GM23338 (cell line): Measurements from ENCODE around the gene ASGR2. TPM values are rescaled to one million over a fixed set of nuclear protein-coding genes. Genes with fewer than 3 reads are reported as not detected.

ENCODE experiments used
- ATAC-seq: fragments of 200-7000 bp; cut with Tn5 transposase; 3 replicates; pipeline ENCODE4 v1.9.1; 2020
- DNase-seq: peaks from one replicate; pipeline ENCODE4 v3.0.0-alpha.2; 2015; ENCODE audit warnings: low spot score
- H2AFZ ChIP-seq: fragments of 200-600 bp; sonication (generic); 2 replicates; pipeline ENCODE4 v1.8.0; 2016; ENCODE audit warnings: antibody characterized with exemption, mild to moderate bottlenecking, moderate library complexity
- H3F3A ChIP-seq: fragments of 200-600 bp; sonication (generic); replicated peaks from 2 replicates; pipeline ENCODE4 v1.8.0; 2017; ENCODE audit warnings: antibody characterized with exemption, mixed run types, low read depth
- H3K27ac ChIP-seq: fragments of 200-600 bp; sonication (generic); 2 replicates; pipeline ENCODE4 v1.6.1; 2016; ENCODE audit warnings: low read depth
- H3K27me3 ChIP-seq: fragments of 200-600 bp; sonication (generic); 2 replicates; pipeline ENCODE4 v1.8.0; 2016; ENCODE audit warnings: mild to moderate bottlenecking, mixed run types, moderate library complexity; ENCODE audit not compliant: insufficient read depth
- H3K36me3 ChIP-seq: fragments of 200-600 bp; sonication (generic); 2 replicates; pipeline ENCODE4 v1.8.0; 2016; ENCODE audit warnings: mild to moderate bottlenecking; ENCODE audit not compliant: insufficient read depth
- H3K4me1 ChIP-seq: fragments of 200-600 bp; sonication (generic); 2 replicates; pipeline ENCODE4 v1.8.0; 2016; ENCODE audit warnings: mild to moderate bottlenecking, moderate library complexity; ENCODE audit not compliant: insufficient read depth
- H3K4me2 ChIP-seq: fragments of 200-600 bp; sonication (generic); 2 replicates; pipeline ENCODE4 v1.7.1; 2017; ENCODE audit warnings: mixed run types
- H3K4me3 ChIP-seq: fragments of 200-600 bp; sonication (generic); 2 replicates; pipeline ENCODE4 v1.6.1; 2016; ENCODE audit warnings: mixed run types
- H3K79me2 ChIP-seq: fragments of 200-600 bp; sonication (generic); replicated peaks from 2 replicates; pipeline ENCODE4 v1.8.0; 2017; ENCODE audit warnings: mild to moderate bottlenecking; ENCODE audit not compliant: insufficient read depth
- H3K9me2 ChIP-seq: fragments of 200-600 bp; sonication (generic); 2 replicates; pipeline ENCODE4 v1.8.0; 2017; ENCODE audit not compliant: insufficient read depth
- H4K20me1 ChIP-seq: fragments of 200-600 bp; sonication (generic); replicated peaks from 2 replicates; pipeline ENCODE4 v1.8.0; 2017; ENCODE audit warnings: mild to moderate bottlenecking; ENCODE audit not compliant: insufficient read depth
- H3K27ac Mint-ChIP-seq: 2 replicates; pipeline ENCODE4 v1.8.0; 2020; ENCODE audit warnings: inconsistent platforms, mild to moderate bottlenecking, moderate library complexity, mixed read lengths
- H3K27me3 Mint-ChIP-seq: 3 replicates; pipeline ENCODE4 v1.8.0; 2022; ENCODE audit warnings: low read depth, mild to moderate bottlenecking, moderate library complexity, mixed read lengths, inconsistent platforms; ENCODE audit not compliant: insufficient read depth, poor library complexity
- H3K36me3 Mint-ChIP-seq: 3 replicates; pipeline ENCODE4 v1.8.0; 2021; ENCODE audit warnings: low read depth, mild to moderate bottlenecking, inconsistent platforms, moderate library complexity, mixed read lengths
- H3K4me1 Mint-ChIP-seq: 3 replicates; pipeline ENCODE4 v1.8.0; 2020; ENCODE audit warnings: mild to moderate bottlenecking, inconsistent platforms, mixed read lengths
- H3K4me3 Mint-ChIP-seq: 3 replicates; pipeline ENCODE4 v1.8.0; 2021; ENCODE audit warnings: moderate library complexity, mild to moderate bottlenecking, inconsistent platforms, mixed read lengths
- H3K9me3 Mint-ChIP-seq: 3 replicates; pipeline ENCODE4 v1.8.0; 2020; ENCODE audit warnings: moderate library complexity, mild to moderate bottlenecking, inconsistent platforms, mixed read lengths
- CREB1 ChIP-seq: fragments of 250-450 bp; sonication (Bioruptor Pico); IDR thresholded peaks from 2 replicates; pipeline ENCODE4 v1.5.0; 2020; ENCODE audit warnings: low read depth, mild to moderate bottlenecking, moderate library complexity
- CTCF ChIP-seq, 2 experiments: fragments of 200-600 bp in 1 of 2; sonication (generic) in 1 of 2; conservative IDR thresholded peaks; 2 replicates each; pipeline versions ENCODE4 v1.5.1 to v1.6.1; 2016 to 2017; ENCODE audit warnings: antibody characterized with exemption in 2 of 2, low read depth in 2 of 2, mild to moderate bottlenecking in 2 of 2, moderate library complexity in 1 of 2
- EZH2 ChIP-seq: fragments of 200-600 bp; sonication (generic); IDR thresholded peaks from one replicate; pipeline ENCODE4 v1.8.0; 2017; ENCODE audit warnings: antibody characterized with exemption, mild to moderate bottlenecking, low read depth; ENCODE audit not compliant: unreplicated experiment
- JUNB ChIP-seq: IDR thresholded peaks from one replicate; pipeline ENCODE4 v1.6.1; 2016; ENCODE audit warnings: antibody characterized with exemption; ENCODE audit not compliant: unreplicated experiment
- NANOG ChIP-seq: IDR thresholded peaks from 2 replicates; pipeline ENCODE4 v1.6.1; 2016; ENCODE audit warnings: antibody characterized with exemption, borderline replicate concordance
- POLR2AphosphoS5 ChIP-seq: IDR thresholded peaks from 2 replicates; pipeline ENCODE4 v1.6.1; 2016; ENCODE audit warnings: antibody characterized with exemption, low read depth
- REST ChIP-seq: IDR thresholded peaks from one replicate; pipeline ENCODE4 v1.6.1; 2018; ENCODE audit warnings: antibody characterized with exemption; ENCODE audit not compliant: unreplicated experiment
- STAT1 ChIP-seq: IDR thresholded peaks from one replicate; pipeline ENCODE4 v1.6.1; 2016; ENCODE audit warnings: antibody characterized with exemption; ENCODE audit not compliant: unreplicated experiment
- ZNF114 ChIP-seq: fragments of 250-450 bp; sonication (Bioruptor Pico); IDR thresholded peaks from 2 replicates; pipeline ENCODE4 v1.5.0; 2020; ENCODE audit warnings: mild to moderate bottlenecking, moderate library complexity
- ZNF331 ChIP-seq: fragments of 250-450 bp; sonication (Bioruptor Pico); IDR thresholded peaks from 2 replicates; pipeline ENCODE4 v1.5.0; 2020; ENCODE audit warnings: low read depth, mild to moderate bottlenecking, moderate library complexity
- polyA plus RNA-seq: library from polyadenylated mRNA; unstranded; fragments of >200 nt; fragmentation: Nextera tagmentation; extraction: Ambion mirVana; gene quantifications from 2 replicates; pipeline ENCODE4 v1.2.1, GENCODE V29; 2016
- total RNA-seq: library from RNA; depleted of rRNA; stranded (reverse); fragments of >200 nt; shearing (Covaris generic); gene quantifications from 2 replicates; pipeline ENCODE4 v1.2.3, GENCODE V29; 2014

ASGR2 gene
- total and polyA plus RNA-seq, 2 experiments from 2014 or later = 0.97 TPM; not detected in 1

GRCh38 chr17:7077911-7078546, 36.6 kb downstream of the ASGR2 start (continued):
- TF ChIP-seq ZNF331 (CRISPR knock-in tag) (no peak), REST (no peak), STAT1 (no peak), CREB1 (CRISPR knock-in tag) (no peak), CTCF (conservative IDR thresholded peaks at IDR 0.05; ENCODE audit: low read depth in 2 of 2) (no peak)

GRCh38 chr17:7074931-7075330, 39.7 kb downstream of the ASGR2 start:
- H3K27ac Mint-ChIP-seq = no peak overlapping the region
- no peak overlapping the region for H3K4me2 ChIP-seq
- no peak overlapping the region for H3K4me3 ChIP-seq
- ATAC-seq (no peak), DNase-seq (no peak)
- H3K36me3 ChIP-seq = no peaks in the 10 kb centered on the region
- H3K27me3 ChIP-seq = no peaks in the 10 kb centered on the region
- no peaks in the 10 kb centered on the region for H3K79me2 ChIP-seq
- no peak overlapping the region for H3K27ac ChIP-seq
- no peaks in the 10 kb centered on the region for H3F3A ChIP-seq
- no peaks in the 10 kb centered on the region for H4K20me1 ChIP-seq
- H2AFZ ChIP-seq = no peak overlapping the region
- H3K27me3 Mint-ChIP-seq = peaks cover 7% of the 10 kb centered on the region
- no peaks in the 10 kb centered on the region for H3K4me1 Mint-ChIP-seq
- no peaks in the 10 kb centered on the region for H3K4me1 ChIP-seq
- H3K36me3 Mint-ChIP-seq = no peaks in the 10 kb centered on the region; the same call in 2 of the 3 replicates
- H3K9me2 ChIP-seq = no peaks in the 10 kb centered on the region
- H3K9me3 Mint-ChIP-seq = peaks cover 2% of the 10 kb centered on the region; the same call in 1 of the 3 replicates
- no peak overlapping the region for H3K4me3 Mint-ChIP-seq
- TF ChIP-seq JUNB = no peak
- TF ChIP-seq CTCF (conservative IDR thresholded peaks at IDR 0.05; ENCODE audit: low read depth in 2 of 2) = no peak
- no peak for TF ChIP-seq NANOG
- no peak for TF ChIP-seq POLR2AphosphoS5
- TF ChIP-seq ZNF114 = no peak
- TF ChIP-seq ZNF331 (CRISPR knock-in tag) = no peak
- no peak for TF ChIP-seq EZH2
- TF ChIP-seq STAT1 = no peak
- no peak for TF ChIP-seq REST
- no peak for TF ChIP-seq CREB1 (CRISPR knock-in tag)
